ENCODE data around the gene GLUD2.
A peak's percentile ranks its signal among the peaks of the same experiment; 100 is the strongest.
"Not testable (repeated sequence)": the region's sequence is repeated elsewhere in the genome, so short reads cannot be mapped to it uniquely, and the experiment has no call there.

The GLUD2 gene

GRCh38 chrX:121047441-121048419 lies at the start of gene GLUD2:
Gene GLUD2 (plus strand): TSS chrX:121047610. CDS start chrX:121047685, 75 bp downstream.
- H3K27ac ChIP-seq; H3K4me3 ChIP-seq; DNase-seq (ENCODE audit: low read depth, low spot score); H3K9me3 ChIP-seq (ENCODE audit: low read depth, low read length); H3K9ac ChIP-seq (ENCODE audit: insufficient read length); H3K36me3 ChIP-seq (ENCODE audit: insufficient read depth, low read length): not testable (repeated sequence)

GRCh38 chrX:120999413-120999812 lies 48.0 kb upstream of the GLUD2 start:
- Histone ChIP-seq H3K4me3 (no peak overlapping the region), H3K36me3 (ENCODE audit: insufficient read depth, low read length) (no peaks in the 10 kb centered on the region), H3K27ac (no peak overlapping the region), H3K9me3 (ENCODE audit: low read depth, low read length) (no peaks in the 10 kb centered on the region), H3K9ac (ENCODE audit: insufficient read length) (no peak overlapping the region)
- TF ChIP-seq FOXP2 (optimal IDR thresholded peaks at IDR 0.05; ENCODE audit: control extremely low read depth, extremely low read length, insufficient read depth) (no peak), POLR2AphosphoS5 (IDR thresholded peaks at IDR 0.05; ENCODE audit: borderline replicate concordance, low read depth, low read length) (no peak), EZH2 (IDR thresholded peaks at IDR 0.05) (no peak)
- no peak for DNase-seq (ENCODE audit: low read depth, low spot score)

DNA sequence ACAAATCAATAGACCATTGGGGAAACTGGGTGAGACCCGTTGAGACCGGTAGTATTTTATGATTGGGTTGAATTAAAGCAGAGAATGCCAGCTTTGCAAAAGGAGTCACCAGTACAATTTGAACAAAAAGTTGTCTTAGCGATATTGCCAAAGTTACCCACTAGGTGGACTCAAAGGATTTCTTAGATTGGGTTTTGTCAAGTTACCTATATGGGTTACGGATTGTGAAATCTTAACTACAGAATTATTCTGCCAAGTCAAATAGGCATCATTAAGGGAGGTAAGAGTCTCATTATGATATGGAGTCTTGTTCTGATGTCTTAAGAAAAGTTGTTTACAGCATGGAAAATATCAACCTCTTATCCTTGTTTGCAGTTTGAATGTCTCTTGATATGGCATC lies 46.8 kb upstream of the GLUD2 start:
- TF ChIP-seq FOXP2 (optimal IDR thresholded peaks at IDR 0.05; ENCODE audit: control extremely low read depth, extremely low read length, insufficient read depth) (no peak), EZH2 (IDR thresholded peaks at IDR 0.05) (no peak), POLR2AphosphoS5 (IDR thresholded peaks at IDR 0.05; ENCODE audit: borderline replicate concordance, low read depth, low read length) (no peak)
- H3K27ac ChIP-seq, result no peak overlapping the region
- DNase-seq (ENCODE audit: low read depth, low spot score), result peak; percentile 12

DNA sequence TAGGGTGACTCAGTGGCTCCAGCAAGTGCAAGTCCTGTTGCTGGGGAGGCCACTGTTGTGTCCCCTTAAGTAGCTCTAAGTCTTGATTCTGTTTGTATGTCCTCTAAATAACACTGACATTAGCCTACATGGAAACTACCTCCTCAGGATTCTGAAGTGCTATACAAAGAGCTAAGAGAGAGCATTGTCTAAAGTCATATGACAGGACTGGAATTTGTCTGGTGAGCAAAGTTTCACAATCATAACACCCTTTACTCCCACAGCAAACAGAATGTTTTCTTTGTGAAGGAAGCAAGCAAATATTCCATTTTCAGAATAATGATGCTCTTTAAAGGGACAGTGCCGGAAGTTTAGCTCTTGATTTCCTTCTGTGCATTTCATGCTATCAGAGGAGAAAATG lies 38.5 kb upstream of the GLUD2 start:
- Histone ChIP-seq H3K9ac (ENCODE audit: insufficient read length) (no peak overlapping the region), H3K9me3 (ENCODE audit: low read depth, low read length) (no peaks in the 10 kb centered on the region), H3K27ac (no peak overlapping the region), H3K4me3 (no peak overlapping the region), H3K36me3 (ENCODE audit: insufficient read depth, low read length) (no peaks in the 10 kb centered on the region)
- TF ChIP-seq POLR2AphosphoS5 (IDR thresholded peaks at IDR 0.05; ENCODE audit: borderline replicate concordance, low read depth, low read length) (no peak), FOXP2 (optimal IDR thresholded peaks at IDR 0.05; ENCODE audit: control extremely low read depth, extremely low read length, insufficient read depth) (no peak)
- no peak for DNase-seq (ENCODE audit: low read depth, low spot score)

More for the DNA sequence above, 46.8 kb upstream of the GLUD2 start:
- H3K4me3 ChIP-seq, result no peak overlapping the region
- H3K9me3 ChIP-seq (ENCODE audit: low read depth, low read length), result no peaks in the 10 kb centered on the region
- no peak overlapping the region for H3K9ac ChIP-seq (ENCODE audit: insufficient read length)
- H3K36me3 ChIP-seq (ENCODE audit: insufficient read depth, low read length), result no peaks in the 10 kb centered on the region

- Histone ChIP-seq H3K27ac (no peak overlapping the region), H3K9ac (ENCODE audit: insufficient read length) (no peak overlapping the region), H3K9me3 (ENCODE audit: low read depth, low read length) (no peaks in the 10 kb centered on the region), H3K4me3 (no peak overlapping the region), H3K36me3 (ENCODE audit: insufficient read depth, low read length) (no peaks in the 10 kb centered on the region)
- TF ChIP-seq EZH2 (IDR thresholded peaks at IDR 0.05) (no peak), POLR2AphosphoS5 (IDR thresholded peaks at IDR 0.05; ENCODE audit: borderline replicate concordance, low read depth, low read length) (no peak), FOXP2 (optimal IDR thresholded peaks at IDR 0.05; ENCODE audit: control extremely low read depth, extremely low read length, insufficient read depth) (no peak)
- no peak for DNase-seq (ENCODE audit: low read depth, low spot score)
Measured at GRCh38 chrX:121009764-121010163, 37.6 kb upstream of the GLUD2 start.

DNA sequence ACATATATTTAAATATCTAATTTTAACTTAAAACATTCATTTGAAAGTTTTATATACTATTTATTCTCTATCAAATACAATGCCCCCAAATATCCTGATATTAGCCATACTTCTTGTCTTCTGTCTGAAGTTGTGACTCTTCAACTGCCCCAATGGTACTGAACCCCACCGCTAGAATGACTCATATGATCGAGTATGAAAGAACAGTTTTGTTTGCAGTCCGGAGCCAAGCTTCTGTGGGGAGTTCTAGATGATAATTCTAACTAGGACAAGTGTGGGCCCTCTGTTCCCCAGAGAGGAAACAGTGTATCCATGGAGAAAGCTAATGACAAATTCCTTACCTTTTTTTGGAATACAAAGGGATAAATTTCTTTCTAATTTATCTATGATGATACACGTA lies 37.2 kb upstream of the GLUD2 start:
- no peak for DNase-seq (ENCODE audit: low read depth, low spot score)
- Histone ChIP-seq H3K36me3 (ENCODE audit: insufficient read depth, low read length) (no peaks in the 10 kb centered on the region), H3K27ac (no peak overlapping the region), H3K9ac (ENCODE audit: insufficient read length) (no peak overlapping the region), H3K9me3 (ENCODE audit: low read depth, low read length) (no peaks in the 10 kb centered on the region), H3K4me3 (no peak overlapping the region)
- TF ChIP-seq EZH2 (IDR thresholded peaks at IDR 0.05) (no peak), POLR2AphosphoS5 (IDR thresholded peaks at IDR 0.05; ENCODE audit: borderline replicate concordance, low read depth, low read length) (no peak), FOXP2 (optimal IDR thresholded peaks at IDR 0.05; ENCODE audit: control extremely low read depth, extremely low read length, insufficient read depth) (no peak)

GRCh38 chrX:121011254-121011653 lies 36.2 kb upstream of the GLUD2 start:
- Histone ChIP-seq H3K36me3 (ENCODE audit: insufficient read depth, low read length) (no peaks in the 10 kb centered on the region), H3K9me3 (ENCODE audit: low read depth, low read length) (no peaks in the 10 kb centered on the region), H3K27ac (no peak overlapping the region), H3K4me3 (no peak overlapping the region), H3K9ac (ENCODE audit: insufficient read length) (no peak overlapping the region)
- DNase-seq (ENCODE audit: low read depth, low spot score), result no peak
- TF ChIP-seq EZH2 (IDR thresholded peaks at IDR 0.05), result no peak
- no peak for TF ChIP-seq FOXP2 (optimal IDR thresholded peaks at IDR 0.05; ENCODE audit: control extremely low read depth, extremely low read length, insufficient read depth)
- no peak for TF ChIP-seq POLR2AphosphoS5 (IDR thresholded peaks at IDR 0.05; ENCODE audit: borderline replicate concordance, low read depth, low read length)

- no peak overlapping the region for H3K9ac ChIP-seq (ENCODE audit: insufficient read length)
- TF ChIP-seq EZH2 (IDR thresholded peaks at IDR 0.05) (no peak), POLR2AphosphoS5 (IDR thresholded peaks at IDR 0.05; ENCODE audit: borderline replicate concordance, low read depth, low read length) (no peak), FOXP2 (optimal IDR thresholded peaks at IDR 0.05; ENCODE audit: control extremely low read depth, extremely low read length, insufficient read depth) (no peak)
- no peaks in the 10 kb centered on the region for H3K36me3 ChIP-seq (ENCODE audit: insufficient read depth, low read length)
- no peak overlapping the region for H3K4me3 ChIP-seq
- DNase-seq (ENCODE audit: low read depth, low spot score), result no peak
- no peak overlapping the region for H3K27ac ChIP-seq
- H3K9me3 ChIP-seq (ENCODE audit: low read depth, low read length), result no peaks in the 10 kb centered on the region
Measured at GRCh38 chrX:121013897-121014455, 33.4 kb upstream of the GLUD2 start.

Measured in SK-N-MC (cell line).